Cerebellar cortex (tissue), 1 donor: Measurements from ENCODE around the gene C2CD2.

ENCODE experiments used
- DNase-seq: peaks from one replicate; pipeline ENCODE4 v3.0.0-alpha.2; 2015; ENCODE audit warnings: low spot score

Gene C2CD2

DNA sequence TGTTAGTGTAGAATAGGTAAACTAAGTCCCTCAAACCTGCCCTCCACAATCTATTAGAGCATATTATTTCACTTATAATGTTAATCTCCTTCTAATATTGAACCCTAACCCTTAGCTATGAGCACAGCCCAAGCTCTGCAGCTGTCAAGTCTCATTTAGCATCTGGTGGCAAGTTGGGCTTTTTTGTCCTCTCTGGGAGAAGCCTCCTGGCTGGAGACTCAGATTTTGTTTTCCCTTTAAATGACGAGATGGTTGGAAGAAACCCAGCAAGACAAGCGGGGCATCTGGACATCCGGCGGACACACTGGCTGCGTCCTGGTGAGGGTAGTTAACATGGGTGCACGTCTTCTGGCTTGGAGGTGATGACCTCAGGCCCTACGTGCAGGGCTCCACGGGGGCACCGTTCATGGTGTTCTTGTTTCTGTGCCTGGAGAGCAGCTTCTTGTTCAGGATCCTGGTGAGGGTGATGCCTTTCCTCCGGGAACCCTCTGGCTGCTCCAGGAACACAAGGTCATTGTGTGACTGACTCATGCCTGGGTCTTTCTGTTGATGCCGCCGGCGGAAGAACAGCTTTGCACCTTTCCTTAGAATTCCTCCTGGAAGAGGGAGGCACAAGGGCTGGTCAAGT, 65.0 kb downstream of the C2CD2 start:
- DNase-seq, result no peak

DNA sequence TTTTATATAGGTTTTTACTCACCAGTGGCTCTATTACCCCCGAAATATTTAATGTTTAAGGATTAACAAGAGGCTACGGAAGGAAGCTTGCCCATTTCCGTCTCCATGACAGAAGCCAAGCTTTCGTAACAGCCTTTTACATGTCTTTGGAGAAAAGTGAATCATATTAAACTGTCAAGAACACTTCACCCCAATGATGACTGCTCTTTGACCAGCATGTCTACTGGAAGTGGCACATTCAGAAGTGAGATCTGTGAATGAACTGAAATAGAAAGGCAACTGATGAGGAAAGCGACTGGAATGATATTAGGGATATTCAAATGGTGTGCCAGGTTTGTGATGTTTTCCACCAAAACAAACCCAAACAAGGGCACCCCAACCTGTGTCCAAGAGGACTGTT, 66.2 kb downstream of the C2CD2 start:
- no peak for DNase-seq

DNA sequence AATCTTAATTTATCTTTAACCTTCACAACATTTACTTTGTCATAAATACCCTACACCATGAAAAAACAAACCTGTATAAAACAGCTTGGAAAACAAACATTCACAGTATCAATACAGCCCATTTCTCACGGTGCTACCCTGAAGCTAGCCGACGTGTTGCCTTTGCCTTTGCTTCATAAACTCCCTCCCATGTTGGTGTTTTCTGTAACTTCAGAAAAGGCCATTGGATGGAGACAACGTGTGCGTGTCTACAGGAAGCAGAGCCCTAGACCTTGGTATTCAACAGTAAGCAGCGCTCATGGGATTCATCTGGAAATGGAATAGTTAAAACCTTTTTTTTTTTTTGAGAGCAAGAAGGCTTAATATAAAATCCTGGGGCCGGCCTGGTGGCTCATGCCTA, 67.5 kb downstream of the C2CD2 start:
- no peak for DNase-seq

DNA sequence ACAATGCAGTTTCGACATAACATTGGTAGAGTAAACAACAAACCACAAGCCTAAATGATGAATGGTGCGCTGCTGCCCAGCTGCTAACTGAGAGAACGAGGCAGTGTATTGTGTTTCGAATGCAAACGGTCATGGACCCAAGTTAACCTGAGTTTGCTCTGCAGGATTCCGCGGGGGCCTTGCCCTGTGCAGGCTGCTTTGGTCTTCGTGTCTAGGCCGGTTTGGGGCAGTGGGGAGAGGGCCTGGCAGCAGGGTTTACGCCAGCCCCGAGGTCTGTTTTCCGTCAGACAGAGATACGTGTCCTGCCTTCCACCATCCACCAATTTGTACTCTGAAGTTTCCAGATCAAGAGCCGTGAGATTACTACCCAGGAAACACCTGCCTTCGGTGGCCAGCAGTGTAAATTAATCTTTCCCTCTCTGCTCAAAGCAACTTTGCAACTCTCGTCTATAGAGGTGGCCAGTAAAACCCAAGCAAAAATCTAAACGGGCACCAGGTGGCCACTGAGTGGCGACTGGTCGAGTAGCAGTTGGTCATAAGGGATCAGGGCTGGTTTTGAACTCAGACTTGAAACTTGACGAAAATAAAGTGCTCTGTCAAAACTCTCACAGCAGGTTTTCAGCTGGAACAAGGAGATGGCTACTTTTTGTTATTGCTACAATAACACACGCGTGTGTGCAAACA, 68.3 kb downstream of the C2CD2 start:
- DNase-seq, result no peak

DNA sequence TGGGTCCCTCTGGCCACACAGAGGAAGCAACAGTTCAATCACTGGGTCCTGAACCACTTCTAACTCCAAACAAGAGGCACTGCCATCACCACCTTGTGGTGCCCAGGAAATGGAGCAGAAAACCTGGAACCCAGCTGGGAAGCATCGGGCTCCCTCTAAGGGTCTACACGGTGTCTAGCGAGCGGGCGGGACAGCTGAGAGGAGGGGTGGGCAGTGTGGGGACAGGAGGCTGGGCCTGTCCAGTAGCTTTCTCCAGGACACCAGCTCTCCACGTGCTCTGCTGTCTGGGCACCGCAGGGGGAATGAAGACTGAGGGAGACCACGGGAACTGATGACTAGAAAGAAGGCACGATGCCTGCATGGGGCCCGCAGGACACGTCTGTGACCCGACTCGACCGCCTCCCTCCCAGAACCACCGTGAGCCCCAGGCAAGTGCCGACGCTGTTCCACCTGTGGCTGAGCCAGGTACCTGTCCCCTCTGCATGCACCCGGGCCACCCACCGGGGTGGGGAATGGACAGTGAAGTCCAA, 69.3 kb downstream of the C2CD2 start:
- DNase-seq, result no peak

DNA sequence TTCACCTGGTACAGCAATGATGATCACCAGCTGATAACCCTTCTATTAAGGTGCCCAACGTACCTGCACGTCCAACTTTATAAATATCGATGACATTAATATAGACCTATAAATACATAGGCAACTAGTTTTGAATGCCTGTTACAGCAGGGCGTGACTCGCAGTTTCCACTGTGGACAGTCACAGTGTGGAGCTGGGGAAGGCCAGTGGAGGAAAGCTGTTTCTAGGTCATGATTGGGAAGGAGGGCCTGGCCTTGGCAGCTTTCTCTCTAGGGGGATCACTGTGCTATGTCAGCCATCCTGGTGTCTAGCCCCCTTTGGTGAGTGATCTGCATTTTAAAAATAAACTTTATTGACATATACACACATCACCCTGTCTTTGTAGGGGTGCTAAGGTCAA, 70.2 kb downstream of the C2CD2 start:
- DNase-seq, result no peak

DNA sequence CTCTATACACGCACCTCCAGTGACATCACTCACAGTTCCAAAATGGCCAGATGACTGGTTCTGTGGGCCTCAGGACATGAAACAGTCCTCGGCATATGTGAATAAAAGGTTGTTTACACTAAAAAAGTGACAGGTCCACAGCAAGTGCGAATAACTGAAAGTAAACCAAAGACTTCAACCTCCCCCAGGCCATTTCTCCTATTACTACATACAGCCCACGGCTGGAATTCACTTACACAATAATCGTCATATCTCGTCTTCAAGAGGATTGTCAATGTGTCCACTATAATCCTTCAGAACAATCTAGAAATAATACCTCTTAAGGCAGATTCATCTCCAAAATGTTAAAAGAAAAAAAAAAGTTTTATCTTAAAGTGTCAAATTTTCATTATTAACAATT, 72.8 kb downstream of the C2CD2 start:
- no peak for DNase-seq

DNA sequence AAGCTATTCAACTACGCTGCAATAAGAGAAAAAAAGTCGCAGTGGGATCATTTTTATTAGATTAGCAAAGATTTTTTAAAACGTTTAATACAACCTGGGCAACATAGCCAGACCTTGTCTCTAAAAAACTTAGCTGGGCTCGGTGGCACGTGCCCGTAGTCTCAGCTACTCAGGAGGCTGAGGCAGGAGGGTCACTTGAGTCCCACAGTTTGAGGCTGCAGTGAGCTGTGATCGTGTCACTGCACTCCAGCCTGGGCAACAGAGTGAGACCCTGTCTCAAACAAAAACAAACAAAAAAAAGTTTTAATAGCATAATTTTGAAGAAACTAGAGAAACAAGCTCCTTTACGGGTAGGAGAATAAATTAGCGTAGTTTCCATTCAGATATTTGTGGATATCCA, 73.7 kb downstream of the C2CD2 start:
- no peak for DNase-seq

DNA sequence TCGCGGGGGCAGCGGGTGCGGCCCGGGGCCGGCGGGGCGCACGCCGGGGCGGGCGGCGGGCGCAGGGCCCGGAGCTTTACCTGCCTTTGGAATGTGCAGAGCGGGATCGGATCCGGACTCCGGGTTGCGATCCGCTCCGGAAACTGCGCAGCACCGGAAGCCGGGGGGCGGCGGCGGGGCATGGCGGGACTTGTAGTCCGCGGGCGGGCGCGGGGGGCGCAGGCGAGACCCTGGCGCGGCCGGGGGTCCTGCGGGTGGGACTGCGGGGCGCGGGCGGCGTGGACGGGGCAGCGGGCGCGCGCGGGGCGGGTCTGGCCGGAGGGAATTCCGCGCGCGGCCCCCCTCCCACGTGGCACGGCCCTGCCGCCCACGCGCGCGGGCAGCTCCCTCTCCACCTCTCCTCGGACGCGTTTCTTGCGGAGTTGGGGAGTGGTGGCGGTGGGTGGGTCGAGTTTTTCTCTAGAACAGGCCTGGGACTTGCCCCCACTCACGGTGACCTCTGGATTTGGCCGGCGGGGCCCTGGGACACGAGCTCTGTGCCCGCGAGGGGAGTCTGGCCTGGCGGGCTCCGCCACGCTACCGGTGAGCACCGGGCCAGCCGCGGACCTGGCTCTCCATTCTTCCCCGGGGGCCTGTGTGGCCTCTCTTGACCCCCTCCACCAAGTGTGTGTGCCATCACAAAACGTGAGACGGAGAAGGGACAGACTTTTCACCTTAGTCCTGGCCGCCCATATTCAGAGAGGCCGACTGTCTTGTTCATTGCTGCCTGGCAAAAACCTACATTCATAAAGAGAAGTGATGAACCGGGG, 74.4 kb downstream of the C2CD2 start, which contains the start of gene PRDM15:
TSS of gene PRDM15 (minus strand) at position 155 of the 809 bp plus-strand sequence. CDS start 18,981 bp downstream, outside the sequence.
- DNase-seq, result peak; percentile 66

DNA sequence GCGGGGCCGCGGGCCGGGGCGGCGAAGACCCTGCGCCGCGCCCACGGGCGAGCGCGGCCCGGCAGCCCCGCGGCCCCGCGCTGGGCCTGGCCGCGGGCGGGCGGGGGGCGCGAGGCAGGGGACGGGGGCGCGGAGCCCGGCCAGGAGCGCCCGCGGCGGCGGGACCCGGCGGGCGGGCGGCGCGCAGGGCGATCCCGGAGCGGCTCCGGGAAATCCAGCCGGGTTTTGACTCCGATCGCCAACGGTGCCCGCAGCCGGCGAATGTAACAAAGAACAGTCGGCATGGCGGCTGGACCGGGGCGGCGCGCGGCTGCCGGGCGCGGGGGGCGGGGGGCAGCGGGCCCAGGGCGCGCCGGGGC, 75.0 kb downstream of the C2CD2 start:
- peak; percentile 66 for DNase-seq

DNA sequence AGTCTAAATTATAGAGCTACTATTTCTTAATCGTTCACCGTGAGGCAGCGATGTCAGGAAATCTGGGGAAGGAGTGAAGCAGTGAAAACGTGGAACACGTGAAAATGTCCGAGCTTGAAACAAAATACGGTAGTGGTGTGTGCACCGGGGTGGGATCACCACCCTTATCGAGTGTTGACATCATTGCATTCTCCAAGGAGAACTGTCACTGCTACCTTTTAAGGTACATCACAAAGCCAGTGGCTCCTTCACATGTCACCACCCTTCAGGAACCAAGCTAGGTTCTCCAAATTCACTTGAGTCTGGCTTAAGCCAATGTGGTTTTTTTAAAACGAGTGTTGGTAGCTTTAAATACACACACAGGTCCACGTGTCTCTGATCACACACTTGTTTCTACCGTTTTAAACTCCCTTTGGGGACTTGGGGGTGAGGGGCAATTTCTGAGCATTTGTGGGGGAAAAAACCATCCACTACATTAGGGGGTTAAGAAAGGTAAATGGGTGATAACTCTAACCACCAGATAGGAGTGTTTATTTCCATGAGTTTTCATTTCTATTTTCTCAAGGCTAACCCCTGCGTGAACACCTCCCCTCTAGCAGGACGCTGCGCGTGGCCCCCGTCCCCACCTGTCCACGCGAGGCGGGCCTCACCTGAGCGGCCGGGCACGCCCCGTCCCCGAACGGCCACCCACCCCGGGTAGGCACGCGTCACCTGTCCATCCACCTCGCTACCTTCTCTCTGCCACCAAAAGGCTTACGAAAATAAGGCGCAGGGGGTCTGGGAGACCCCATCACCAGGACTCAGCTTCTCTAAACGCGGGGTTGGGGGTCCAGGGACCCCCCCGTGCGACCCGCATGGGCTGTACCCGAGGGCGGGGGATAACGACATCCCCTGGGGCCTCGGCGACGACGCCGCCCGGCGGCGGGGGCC, 75.7 kb downstream of the C2CD2 start:
- peak; percentile 61 for DNase-seq

DNA sequence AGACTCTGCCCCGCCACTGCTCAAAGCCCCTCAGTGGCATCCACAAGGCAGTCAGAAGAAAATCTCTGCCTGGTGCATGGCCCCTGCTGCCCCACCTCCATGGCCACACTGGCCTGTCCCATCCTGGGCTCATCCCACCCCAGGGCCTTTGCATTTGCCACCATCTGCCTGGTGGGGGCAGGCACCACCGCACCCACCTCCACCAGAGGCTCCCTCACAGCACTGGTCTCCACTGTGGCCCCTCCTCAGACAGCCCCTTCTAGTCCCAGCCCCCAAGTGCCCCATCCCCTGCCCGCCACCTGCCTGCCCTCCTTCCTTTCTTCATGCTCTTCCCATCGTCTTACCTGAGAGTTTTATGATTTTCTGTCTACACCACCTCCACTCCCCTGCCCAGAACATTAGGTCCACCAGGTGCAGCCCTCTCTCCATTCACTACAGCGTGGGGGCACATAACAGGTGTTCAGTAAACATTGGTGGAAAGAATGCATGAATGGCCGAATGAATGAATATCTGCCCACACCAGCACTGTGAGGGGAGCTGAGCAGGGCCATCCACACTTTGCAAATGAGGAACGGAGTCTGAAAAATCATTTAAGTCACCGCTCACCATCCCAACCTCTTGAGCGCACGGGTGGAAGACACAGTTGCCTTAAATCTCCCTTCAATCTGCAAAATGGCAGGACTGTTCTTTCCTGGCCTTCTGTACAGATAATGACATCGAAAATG, 76.7 kb downstream of the C2CD2 start:
- DNase-seq, result no peak

DNA sequence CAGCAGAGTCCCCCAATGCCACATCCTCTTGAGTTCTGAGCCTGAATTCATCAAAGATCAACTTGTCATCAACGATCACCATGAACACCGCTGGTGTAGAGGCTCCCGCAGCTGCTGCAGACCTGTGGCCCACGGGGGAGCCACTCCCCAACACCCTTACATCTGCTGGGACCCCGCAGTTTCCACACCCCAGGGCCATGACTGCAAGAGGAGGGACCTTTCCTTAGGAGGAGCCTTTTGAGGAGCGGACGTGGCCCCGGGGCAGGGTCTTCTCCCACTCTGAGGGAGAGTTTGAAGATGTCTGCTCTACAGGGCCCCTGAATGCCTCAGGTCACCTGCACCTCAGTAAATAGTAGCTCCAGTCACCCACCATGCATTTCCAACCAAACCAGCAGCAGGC, 77.4 kb downstream of the C2CD2 start:
- no peak for DNase-seq

DNA sequence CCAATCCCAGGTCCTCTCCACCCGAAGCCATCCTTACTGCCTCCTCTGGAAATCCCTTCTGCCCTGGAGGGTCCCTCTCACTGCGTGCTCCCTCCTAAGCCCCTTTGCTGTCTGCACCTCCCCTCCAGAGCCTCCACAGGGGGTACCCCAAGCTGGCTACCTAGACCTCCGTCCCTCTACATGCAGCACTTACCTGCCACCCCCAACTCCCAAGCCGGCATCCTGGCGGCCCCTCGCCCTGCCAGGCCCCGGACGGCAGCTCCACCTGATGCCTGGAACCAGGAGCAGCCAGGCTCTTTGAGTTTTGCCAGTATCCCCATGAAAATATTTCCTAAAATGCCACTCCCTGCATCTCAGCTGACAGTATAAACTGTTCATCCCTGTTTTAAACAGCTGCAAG, 78.7 kb downstream of the C2CD2 start:
- no peak for DNase-seq

DNA sequence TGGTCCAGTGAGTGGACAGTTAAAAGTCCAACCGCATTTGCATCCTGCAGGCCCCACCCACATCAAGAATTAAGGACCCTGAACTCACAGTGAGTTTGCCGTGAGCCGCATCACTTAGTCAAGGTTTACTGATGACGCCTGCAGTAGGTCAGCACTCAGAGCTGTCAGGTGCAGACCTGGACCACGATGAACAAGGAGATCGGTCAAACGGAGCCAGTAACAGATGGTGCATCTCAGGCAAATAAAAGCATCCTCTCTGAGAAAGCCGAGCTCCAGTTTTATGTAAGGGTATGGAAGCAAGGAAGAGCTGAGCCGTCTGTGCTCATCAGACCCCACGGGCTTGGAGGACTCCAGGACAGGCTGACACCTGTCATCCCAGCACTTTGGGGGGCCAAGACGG, 79.2 kb downstream of the C2CD2 start:
- peak; percentile 60 for DNase-seq

DNA sequence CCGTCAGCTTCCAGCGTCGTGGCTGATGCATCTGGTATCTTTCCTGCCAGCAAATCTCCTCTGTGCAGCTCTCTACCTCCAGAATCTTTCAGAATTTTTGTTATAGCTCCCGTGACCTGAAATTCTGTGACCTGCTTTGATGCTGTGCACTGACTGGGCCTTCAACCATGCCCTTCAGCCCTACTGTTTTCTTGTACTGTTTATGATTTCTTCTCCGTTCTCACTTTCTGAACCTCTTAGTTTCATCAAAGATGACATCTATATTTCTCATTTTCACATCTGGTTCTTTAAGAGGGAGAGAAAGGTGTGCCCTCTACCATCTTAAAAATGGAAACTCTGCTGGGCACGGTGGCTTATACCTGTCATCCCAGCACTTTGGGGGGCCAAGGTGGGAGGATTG, 80.4 kb downstream of the C2CD2 start:
- DNase-seq, result no peak

DNA sequence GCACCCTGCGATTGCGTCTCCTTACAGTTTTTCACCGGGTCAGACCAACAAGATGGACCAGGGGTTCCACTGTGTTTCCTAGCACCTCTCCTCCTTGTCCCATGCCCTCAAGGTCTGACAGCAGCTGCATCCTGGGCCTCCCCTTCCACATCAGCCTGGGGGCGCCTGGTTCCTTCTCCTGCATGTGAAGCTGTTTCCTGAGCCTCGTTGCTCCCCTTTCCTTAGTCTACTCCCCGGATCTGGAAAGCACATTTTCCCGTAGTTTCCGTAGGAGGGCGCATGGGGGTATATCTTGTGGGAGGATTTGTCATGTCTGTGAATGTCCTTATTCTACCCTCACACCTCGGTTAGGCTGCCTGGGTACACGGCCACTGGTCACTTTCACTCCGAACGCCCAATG, 80.8 kb downstream of the C2CD2 start:
- no peak for DNase-seq

DNA sequence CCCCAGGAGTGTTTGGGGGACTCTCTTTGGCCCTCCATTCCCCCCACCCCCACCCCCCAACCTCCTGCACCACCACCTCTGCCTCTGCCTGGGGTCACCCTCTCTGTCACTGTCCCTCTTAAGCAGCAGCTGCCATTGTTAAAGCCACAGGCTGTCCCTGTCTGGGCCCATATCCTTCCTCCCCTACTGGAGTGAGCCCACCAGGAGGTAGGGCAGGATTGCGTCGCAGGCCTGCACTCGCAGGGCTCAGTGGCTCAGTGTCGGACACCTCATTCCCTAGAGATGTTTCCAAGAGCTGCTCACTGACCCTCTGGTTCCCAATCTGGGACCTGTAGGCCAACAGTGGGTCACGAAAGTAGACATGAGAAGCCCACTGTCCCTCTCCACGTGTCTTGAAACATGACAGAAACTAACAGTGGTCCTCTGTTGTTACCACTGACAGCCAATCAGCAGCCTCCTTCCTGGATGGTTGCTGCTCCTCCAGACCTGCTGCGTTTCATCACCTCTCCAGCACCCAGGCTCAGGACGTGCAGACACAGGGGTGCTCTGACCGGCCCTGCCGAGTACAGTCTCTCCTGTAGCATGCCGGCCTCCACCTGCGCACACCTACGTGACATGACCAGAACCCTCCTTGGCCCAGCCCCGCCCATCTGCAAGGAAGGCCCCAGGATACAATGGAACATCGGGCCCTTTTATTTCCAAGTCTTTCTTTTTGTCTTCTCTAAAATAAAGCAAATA, 82.4 kb downstream of the C2CD2 start:
- DNase-seq, result no peak

DNA sequence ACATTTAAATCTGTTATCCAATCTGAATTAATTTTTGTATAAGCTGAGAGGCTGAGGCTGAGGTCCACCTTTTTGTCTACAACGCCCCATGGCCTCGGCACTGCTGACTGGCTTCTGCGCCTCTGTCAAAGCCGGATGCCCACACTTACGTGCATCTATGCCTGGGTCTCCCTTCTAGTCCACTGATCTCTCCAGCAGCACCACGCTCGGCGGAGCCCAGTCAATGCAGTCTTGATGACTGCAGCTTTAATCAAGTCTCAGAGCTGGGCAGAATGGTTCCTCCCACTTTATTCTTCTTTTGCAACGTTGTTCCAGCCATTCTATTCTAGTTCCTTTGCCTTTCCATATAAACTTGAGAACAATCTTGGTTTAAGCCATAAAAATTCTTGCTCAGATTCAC, 84.0 kb downstream of the C2CD2 start:
- no peak for DNase-seq

DNA sequence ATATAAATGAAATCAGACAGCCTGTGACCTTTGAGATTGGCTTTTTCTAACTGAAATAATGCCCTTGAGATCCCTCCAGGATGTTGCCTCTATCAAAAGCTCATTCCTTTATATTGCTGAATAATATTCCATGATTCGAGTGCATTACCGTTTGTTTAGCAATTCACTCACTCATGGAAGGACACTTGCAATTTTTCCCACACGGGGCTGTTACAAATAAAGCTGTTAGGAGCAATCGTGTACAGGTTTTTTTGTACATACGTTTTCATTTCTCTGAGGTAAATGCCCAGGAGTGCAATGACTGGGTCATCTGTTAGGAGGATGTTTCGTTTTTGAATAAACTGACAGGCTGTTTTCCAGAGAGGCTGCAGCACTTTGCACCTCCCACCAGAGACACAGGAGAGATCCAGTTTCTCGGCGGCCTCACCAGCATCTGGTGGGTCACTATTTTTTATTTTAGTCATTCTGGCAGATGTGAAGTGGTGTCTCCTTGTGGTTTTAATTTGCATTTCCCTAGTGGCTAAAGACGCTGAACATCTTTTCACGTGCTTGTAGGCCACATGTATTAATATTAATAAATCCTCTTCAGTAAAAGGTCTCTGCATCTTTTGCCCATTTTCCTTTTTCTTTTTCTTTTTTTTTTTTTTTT, 85.6 kb downstream of the C2CD2 start:
- DNase-seq, result no peak
